ENCODE data around the gene EMC9.

The EMC9 gene

DNA sequence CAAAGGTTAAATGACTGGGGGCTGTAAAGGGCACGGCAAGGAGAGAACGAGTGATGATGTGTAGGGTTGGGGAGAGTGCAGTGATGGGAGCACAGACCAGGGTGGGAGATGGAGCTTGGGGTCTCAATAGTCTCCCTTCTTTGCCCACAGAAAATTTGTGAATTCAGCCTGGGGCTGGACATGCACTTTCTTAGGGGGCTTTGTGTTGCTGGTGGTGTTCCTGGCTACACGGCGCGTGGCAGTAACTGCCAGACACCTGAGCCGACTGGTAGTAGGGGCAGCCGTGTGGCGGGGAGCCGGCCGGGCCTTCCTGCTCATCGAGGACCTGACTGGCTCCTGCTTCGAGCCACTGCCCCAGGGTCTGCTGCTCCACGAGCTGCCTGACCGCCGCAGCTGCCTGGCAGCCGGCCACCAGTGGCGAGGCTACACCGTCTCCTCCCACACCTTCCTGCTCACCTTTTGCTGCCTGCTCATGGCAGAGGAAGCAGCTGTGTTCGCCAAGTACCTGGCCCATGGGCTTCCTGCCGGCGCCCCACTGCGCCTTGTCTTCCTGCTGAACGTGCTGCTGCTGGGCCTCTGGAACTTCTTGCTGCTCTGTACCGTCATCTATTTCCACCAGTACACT, 9.2 kb downstream of the EMC9 start:
- TF ChIP-seq POLR2A (IDR thresholded peaks at IDR 0.05; ENCODE audit: extremely low read depth, insufficient read length) = no peak
- no peak for TF ChIP-seq MYC (IDR thresholded peaks at IDR 0.05; ENCODE audit: low read depth, low read length)
- TF ChIP-seq MAX (IDR thresholded peaks at IDR 0.05; ENCODE audit: low read depth, low read length) = no peak
- no peak for TF ChIP-seq CTCF (IDR thresholded peaks at IDR 0.05; ENCODE audit: low read depth, low read length)
- H3K4me3 ChIP-seq (ENCODE audit: low read depth, low read length) = no peak overlapping the region
- DNase-seq (ENCODE audit: low read depth) = no peak

DNA sequence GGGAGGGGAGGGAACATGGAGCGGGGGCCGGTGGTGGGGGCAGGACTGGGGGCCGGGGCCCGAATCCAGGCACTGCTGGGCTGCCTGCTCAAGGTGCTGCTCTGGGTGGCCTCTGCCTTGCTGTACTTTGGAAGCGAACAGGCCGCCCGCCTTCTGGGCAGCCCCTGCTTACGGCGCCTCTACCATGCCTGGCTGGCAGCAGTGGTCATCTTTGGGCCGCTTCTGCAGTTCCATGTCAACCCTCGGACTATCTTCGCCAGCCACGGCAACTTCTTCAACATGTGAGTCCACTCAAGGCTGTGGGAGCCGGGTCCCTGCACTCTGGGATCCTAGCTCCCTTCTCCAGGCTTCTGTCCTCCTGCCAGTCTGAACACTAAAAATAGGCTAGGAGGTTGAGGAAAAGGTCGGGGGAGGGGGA, 9.8 kb downstream of the EMC9 start:
- H3K4me3 ChIP-seq (ENCODE audit: low read depth, low read length) = no peak overlapping the region
- no peak for DNase-seq (ENCODE audit: low read depth)
- TF ChIP-seq CTCF (IDR thresholded peaks at IDR 0.05; ENCODE audit: low read depth, low read length) (no peak), MYC (IDR thresholded peaks at IDR 0.05; ENCODE audit: low read depth, low read length) (no peak), MAX (IDR thresholded peaks at IDR 0.05; ENCODE audit: low read depth, low read length) (no peak), POLR2A (IDR thresholded peaks at IDR 0.05; ENCODE audit: extremely low read depth, insufficient read length) (no peak)

- H3K4me3 ChIP-seq (ENCODE audit: low read depth, low read length) = no peak overlapping the region
- DNase-seq (ENCODE audit: low read depth) = no peak
- TF ChIP-seq CTCF (IDR thresholded peaks at IDR 0.05; ENCODE audit: low read depth, low read length) (no peak), POLR2A (IDR thresholded peaks at IDR 0.05; ENCODE audit: extremely low read depth, insufficient read length) (no peak), MAX (IDR thresholded peaks at IDR 0.05; ENCODE audit: low read depth, low read length) (no peak), MYC (IDR thresholded peaks at IDR 0.05; ENCODE audit: low read depth, low read length) (no peak)
Observed at GRCh38 chr14:24130717-24131548, 10.5 kb downstream of the EMC9 start.

DNA sequence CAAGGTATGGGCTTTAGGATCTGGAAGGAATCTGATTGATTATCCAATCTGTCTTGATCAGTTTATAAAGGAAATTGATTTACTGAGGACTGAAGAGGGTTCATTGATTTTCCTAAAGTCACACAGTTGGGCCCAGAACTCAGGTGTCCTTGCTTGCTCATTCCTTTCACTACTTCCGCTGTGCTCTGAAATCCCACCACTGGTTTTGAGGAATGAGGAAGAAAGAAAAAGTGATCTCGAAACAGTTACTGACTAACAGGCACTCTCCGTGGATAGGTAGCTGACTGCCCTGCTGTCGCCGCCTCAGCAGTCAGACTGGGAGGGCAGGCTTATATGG, 11.0 kb downstream of the EMC9 start, which contains the start of gene FITM1:
FITM1 (plus strand) TSS at position 280 of the 337 bp plus-strand sequence. CDS start 905 bp downstream, outside the sequence.
- no peak within 1 kb of the TSS for H3K4me3 ChIP-seq (ENCODE audit: low read depth, low read length)
- no peak for TF ChIP-seq POLR2A (IDR thresholded peaks at IDR 0.05; ENCODE audit: extremely low read depth, insufficient read length)
- no peak for TF ChIP-seq MAX (IDR thresholded peaks at IDR 0.05; ENCODE audit: low read depth, low read length)
- no peak for TF ChIP-seq MYC (IDR thresholded peaks at IDR 0.05; ENCODE audit: low read depth, low read length)
- no peak for TF ChIP-seq CTCF (IDR thresholded peaks at IDR 0.05; ENCODE audit: low read depth, low read length)
- DNase-seq (ENCODE audit: low read depth) = no peak

GRCh38 chr14:24129410-24129998, 11.9 kb downstream of the EMC9 start:
- DNase-seq (ENCODE audit: low read depth) = no peak
- no peak for TF ChIP-seq CTCF (IDR thresholded peaks at IDR 0.05; ENCODE audit: low read depth, low read length)
- H3K4me3 ChIP-seq (ENCODE audit: low read depth, low read length) = no peak overlapping the region

Data from NB4 (cell line).